Kidney (tissue), 14 donors: ENCODE results near the gene S1PR3. TPM values are rescaled to one million over a fixed set of nuclear protein-coding genes. Genes with fewer than 3 reads are reported as not detected.

Source experiments
- DNase-seq, 5 donors: peaks; one replicate each; pipeline ENCODE4 v3.0.0-alpha.2; 2013 to 2020
- FAIRE-seq: peaks from 2 replicates; lab custom pipeline; 2012; peaks lifted over from hg19 to GRCh38; lab: Jason Lieb, UNC
- H3K27ac ChIP-seq, 2 donors: one replicate each; pipeline ENCODE4 v1.7.0; 2013; ENCODE audit warnings: low read depth in 2 of 2, low read length in 2 of 2, inconsistent platforms in 1 of 2
- H3K27me3 ChIP-seq: one replicate; pipeline ENCODE4 v1.7.1; 2013; ENCODE audit warnings: low read length, inconsistent platforms; ENCODE audit not compliant: control insufficient read depth, insufficient read depth
- H3K36me3 ChIP-seq, 3 donors: one replicate each; pipeline versions ENCODE4 v1.7.0 to v1.7.1; 2013; ENCODE audit warnings: low read length in 3 of 3, control low read depth in 1 of 3, inconsistent platforms in 1 of 3; ENCODE audit not compliant: insufficient read depth in 3 of 3, control insufficient read depth in 2 of 3
- H3K4me1 ChIP-seq, 3 donors: one replicate each; pipeline versions ENCODE4 v1.7.0 to v1.7.1; 2013; ENCODE audit warnings: low read length in 3 of 3, inconsistent platforms in 1 of 3, low read depth in 1 of 3; ENCODE audit not compliant: control insufficient read depth in 2 of 3, insufficient read depth in 2 of 3
- H3K4me3 ChIP-seq, 3 donors: one replicate each; pipeline versions ENCODE4 v1.7.0 to v1.8.1; 2013; ENCODE audit warnings: low read length in 3 of 3, control low read depth in 1 of 3, inconsistent platforms in 1 of 3
- H3K9ac ChIP-seq, 3 donors: one replicate each; pipeline versions ENCODE4 v1.7.0 to v1.7.1; 2013; ENCODE audit warnings: low read length in 3 of 3, control low read depth in 1 of 3, inconsistent platforms in 1 of 3
- H3K9me3 ChIP-seq, 3 donors: one replicate each; pipeline versions ENCODE4 v1.7.0 to v1.7.1; 2013; ENCODE audit warnings: low read length in 3 of 3, control low read depth in 1 of 3, inconsistent platforms in 1 of 3; ENCODE audit not compliant: control insufficient read depth in 2 of 3, insufficient read depth in 1 of 3
- CTCF ChIP-seq: IDR thresholded peaks from 3 replicates; pipeline ENCODE4 v1.5.1; 2012; ENCODE audit warnings: mild to moderate bottlenecking, moderate library complexity, borderline replicate concordance; ENCODE audit not compliant: insufficient read depth; ENCODE audit errors: extremely low read depth
- intact Hi-C: fragments of 100-400 bp; cut with DNase I; formaldehyde crosslinking; loops from one replicate; pipeline ENCODE4 v1.11.1; 2022
- polyA plus RNA-seq: library from polyadenylated mRNA; stranded (reverse); fragments of 350-450 nt; fragmentation: Illumina TruSeq; extraction: RNeasy Lipid Tissue Mini Kit (QIAGEN cat#74804); gene quantifications from one replicate; pipeline ENCODE4 v1.2.3, GENCODE V29; 2014; ENCODE audit warnings: low read depth, low replicate concordance; ENCODE audit not compliant: insufficient read depth
- total RNA-seq: library from RNA; stranded (reverse); fragmentation: NEBNext Ultra II Directional; extraction: Animal tissue kit (Norgen Biotek cat#: 25700); gene quantifications from one replicate; pipeline ENCODE4 v1.2.1, GENCODE V29; 2021
- donor health status: control.
- donor health status: control.
- donor health status: control.
- donor health status: control.
- donor health status: control.
- donor health status: DM: yes; HTN: yes; CAD: no.
- donor health status: Normal renal cell carcinoma (clear cell type).

The S1PR3 gene
- total and polyA plus RNA-seq, 2 donors from 2014 or later, result 12.4 to 36.4 TPM

DNA sequence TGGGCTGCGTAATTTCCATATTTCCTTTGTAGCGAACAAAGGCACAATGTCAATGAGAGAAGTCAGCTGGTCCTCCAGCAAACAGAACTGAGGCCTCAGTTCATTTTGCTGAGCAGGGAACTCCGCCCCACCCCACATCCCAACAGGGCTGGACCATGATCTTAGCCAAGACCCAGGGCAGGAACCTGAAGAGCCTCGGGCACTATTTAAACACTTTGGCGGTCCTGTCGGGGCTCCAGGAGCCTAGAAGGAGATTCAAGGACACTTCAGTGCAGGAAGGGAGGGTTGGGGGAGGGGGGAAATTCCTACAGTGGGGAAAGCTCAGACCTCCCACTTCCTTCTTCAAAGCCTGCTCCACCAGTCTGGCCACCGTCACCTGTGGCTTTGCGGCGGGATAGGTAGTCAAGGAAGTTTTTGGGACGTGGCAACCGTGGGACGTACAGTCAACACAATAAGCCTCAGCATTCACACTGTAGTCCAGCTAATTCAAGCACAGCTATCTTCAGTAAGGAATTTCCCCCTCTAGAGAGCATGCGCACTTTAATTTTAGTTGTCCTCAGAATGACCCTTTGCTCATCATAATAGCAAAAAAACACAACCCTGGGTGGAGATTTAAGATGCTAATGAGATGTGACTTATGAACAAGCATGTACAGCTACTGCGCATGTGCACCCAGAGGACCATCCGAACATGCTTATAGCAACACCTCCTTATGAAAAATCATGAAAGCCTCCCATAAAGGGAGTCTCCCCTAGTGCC is 30.9 kb downstream of the S1PR3 start:
- no peak for TF ChIP-seq CTCF
- FAIRE-seq (no peak), DNase-seq (peak in 3 of 5 donors; percentile 46 to 73 (median 56))
- Histone ChIP-seq H3K27me3 (no peaks in the 10 kb centered on the region), H3K4me3 (no peak overlapping the region), H3K9me3 (no peaks in the 10 kb centered on the region), H3K9ac (no peak overlapping the region), H3K4me1 (peaks cover 0 to 16% (median 11%) of the 10 kb centered on the region in 3 donors), H3K27ac (peak overlapping the region; percentile 53 to 65), H3K36me3 (no peaks in the 10 kb centered on the region)
- intact Hi-C loops, result no loop called here

- FAIRE-seq (no peak), DNase-seq (peak in 2 of 5 donors; percentile 22 to 91)
- Histone ChIP-seq H3K4me1 (peaks cover 0 to 16% (median 11%) of the 10 kb centered on the region in 3 donors), H3K4me3 (no peak overlapping the region), H3K9me3 (no peaks in the 10 kb centered on the region), H3K36me3 (no peaks in the 10 kb centered on the region), H3K9ac (no peak overlapping the region), H3K27ac (peak overlapping the region; percentile 53 to 63), H3K27me3 (no peaks in the 10 kb centered on the region)
- intact Hi-C loops, result no loop called here
- TF ChIP-seq CTCF, result no peak
Measured at GRCh38 chr9:89022902-89023301, 31.6 kb downstream of the S1PR3 start.

GRCh38 chr9:89023740-89024139 is 32.5 kb downstream of the S1PR3 start:
- intact Hi-C loops, result no loop called here
- no peaks in the 10 kb centered on the region for H3K9me3 ChIP-seq
- no peak for DNase-seq
- H3K27me3 ChIP-seq, result no peaks in the 10 kb centered on the region
- no peak for FAIRE-seq
- no peak overlapping the region for H3K27ac ChIP-seq
- no peak for TF ChIP-seq CTCF
- H3K4me1 ChIP-seq, result peaks cover 0 to 16% (median 11%) of the 10 kb centered on the region in 3 donors
- no peak overlapping the region for H3K9ac ChIP-seq
- no peak overlapping the region for H3K4me3 ChIP-seq
- no peaks in the 10 kb centered on the region for H3K36me3 ChIP-seq
